ENCODE measurements around the gene FFAR4.
A peak's percentile ranks its signal among the peaks of the same experiment; 100 is the strongest.

The FFAR4 gene

DNA sequence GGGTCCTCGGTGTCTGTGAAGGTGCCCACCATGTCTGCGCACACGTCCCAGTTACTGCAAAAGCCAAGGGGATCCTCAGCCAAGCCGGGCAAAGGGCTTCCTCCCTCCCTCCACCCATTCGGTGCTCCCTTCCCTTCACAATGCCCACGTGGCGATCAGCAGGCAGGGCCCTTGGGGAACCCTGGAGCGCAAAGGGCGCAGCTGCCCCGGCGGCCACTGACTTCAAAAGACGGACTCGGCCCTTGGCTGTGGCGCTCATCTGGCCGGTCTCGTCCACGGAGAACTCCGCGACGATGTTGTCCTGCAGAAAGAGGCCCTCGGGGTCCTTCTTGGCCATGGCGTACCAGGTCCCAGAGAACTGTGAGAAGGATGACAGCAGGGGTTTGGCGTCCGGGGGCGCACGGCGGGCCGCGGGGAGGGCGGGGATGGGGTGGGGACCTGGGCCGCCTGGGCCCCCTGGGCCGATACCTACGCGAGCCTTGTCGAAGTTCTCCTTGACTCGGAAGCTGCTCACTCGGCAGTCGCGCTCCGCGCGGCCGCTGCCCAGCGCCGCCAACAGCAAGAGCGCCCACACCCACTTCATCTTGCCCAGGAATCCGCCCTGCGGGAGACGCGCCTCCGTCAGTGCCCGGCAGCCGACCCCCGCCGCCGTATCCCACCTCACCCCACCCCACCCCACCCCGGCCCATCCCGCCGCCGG, 34.1 kb downstream of the FFAR4 start:
- DNase-seq (ENCODE audit: low spot score) = no peak

DNA sequence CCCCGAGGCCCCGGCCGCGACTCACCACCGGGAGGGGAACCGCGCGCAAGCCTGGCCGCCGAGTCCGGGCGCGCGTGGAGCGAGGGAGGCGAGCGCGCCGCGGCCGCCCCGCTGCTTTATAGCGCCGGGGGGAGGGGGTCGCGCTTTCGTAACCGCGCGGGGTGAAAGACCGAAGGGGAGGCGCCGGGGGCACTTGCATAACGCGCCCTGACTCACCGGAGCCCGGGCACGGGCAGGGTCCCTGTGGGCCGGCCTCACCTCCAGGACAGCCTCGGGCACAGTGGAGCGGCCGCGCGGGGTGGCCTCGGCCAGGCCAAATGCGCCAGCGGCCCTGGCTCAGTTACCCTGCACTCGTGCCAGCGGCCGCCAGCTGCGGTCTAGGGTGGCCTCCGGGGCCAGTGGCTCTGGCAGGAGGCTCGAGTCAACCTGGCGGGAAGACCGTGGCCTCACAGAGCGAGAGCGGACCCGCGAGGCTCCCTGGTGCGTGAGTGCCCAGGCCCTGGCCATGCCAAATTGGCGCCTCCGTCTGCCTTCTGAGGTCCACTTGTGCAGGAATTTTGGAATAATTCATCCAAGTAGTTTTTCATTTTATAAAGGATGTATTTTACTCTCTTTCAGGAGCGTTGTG, 34.8 kb downstream of the FFAR4 start, which contains the start of gene RBP4:
Gene RBP4, minus strand, starts transcription at position 90 of the 628 bp plus-strand sequence. CDS start 207 bp downstream, outside the sequence.
- no peak for DNase-seq (ENCODE audit: low spot score)

DNA sequence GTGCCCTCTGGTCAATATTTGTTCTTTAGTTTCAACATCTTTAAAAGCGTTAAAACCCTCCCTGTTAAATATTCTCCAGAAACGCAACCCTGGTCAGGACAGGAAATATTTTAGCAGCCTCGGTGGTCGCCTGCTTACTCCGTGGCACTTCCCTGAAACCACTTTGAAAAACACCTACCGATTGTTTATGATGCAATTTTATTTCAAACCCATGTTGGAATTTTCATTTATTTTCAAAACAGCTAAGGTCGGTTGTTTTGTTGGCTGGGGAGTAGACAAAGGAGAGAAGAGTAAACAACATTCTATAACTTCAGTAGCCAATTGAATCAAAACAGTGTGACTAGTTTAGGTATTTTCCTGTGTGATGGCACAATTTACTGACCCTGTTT, 35.3 kb downstream of the FFAR4 start:
- no peak for DNase-seq (ENCODE audit: low spot score)

DNA sequence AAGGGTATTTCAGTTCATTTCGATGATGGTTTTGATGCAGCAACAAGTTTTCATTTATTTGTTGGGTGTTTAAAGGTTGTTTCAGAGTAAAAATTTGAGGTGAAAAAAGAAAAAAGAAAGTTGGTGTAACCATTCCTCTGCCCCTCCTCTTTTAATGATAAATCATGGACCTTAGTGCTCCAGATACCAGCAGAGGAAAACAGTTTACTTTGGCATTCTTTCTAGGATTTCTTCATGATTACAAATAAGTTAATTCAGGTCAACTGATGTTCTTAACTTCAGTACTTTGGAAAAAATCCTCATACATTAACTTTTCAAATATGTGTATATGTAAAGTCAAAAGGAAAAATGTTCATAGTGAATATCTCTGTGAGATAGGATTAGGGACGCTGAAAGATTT, 36.6 kb downstream of the FFAR4 start:
- no peak for DNase-seq (ENCODE audit: low spot score)

DNA sequence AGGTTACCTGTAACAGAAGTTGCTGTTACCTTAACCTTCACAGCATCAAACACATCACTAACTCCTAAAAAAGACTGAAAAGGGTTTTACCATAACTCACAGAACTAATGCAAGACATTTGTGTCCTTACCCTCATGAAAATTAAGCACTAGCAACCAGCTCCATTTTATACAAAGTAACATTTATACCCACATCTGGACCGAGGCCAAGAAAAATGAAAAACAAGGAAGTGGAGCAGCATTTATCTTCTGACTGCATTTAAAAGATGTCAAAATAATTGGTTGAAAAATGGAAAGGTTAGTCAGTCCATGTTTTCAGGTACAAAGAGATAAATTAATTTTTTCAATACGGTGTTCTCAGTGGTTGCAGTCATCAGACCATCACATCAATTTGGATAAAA, 37.7 kb downstream of the FFAR4 start:
- no peak for DNase-seq (ENCODE audit: low spot score)

DNA sequence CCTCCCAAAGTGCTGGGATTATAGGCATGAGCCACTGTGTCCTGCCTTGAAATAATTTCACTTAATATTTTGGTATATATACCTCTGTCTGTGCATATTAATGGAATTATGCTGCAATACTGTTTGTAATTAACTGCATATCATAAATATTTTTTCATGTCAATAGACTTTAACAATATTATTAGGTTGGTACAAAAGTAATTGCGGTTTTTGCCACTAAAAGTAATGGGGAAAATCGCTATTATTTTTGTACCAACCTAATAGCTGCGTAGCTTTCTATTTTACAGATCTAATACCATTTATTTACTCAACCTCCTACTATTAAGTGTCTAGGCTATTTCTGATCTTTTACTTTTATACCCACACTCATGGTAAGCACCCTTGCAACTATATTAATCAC, 42.0 kb downstream of the FFAR4 start:
- no peak for DNase-seq (ENCODE audit: low spot score)

DNA sequence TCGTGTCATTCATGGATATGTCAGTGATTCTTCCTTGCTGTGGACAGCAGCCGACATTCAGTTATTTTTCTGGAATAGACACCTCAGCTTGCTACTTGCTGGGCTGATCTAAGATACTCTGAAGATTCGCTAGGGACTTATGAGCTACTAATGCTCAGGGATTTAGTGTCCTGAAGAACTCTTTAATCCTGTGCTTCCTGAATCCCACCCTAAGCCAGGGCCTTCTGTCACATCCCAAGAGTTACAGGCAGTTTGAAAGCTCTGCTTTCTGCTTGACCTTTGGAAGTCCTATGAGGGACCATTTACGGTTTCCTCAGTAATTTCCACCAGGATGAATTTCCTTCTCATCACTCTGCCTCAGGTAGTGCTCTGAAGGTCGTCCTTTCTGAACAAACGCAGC, 45.8 kb downstream of the FFAR4 start, which contains the start of gene PDE6C:
Gene PDE6C, plus strand, starts transcription at position 227 of the 400 bp plus-strand sequence. CDS start 189 bp downstream, outside the sequence.
- no peak for DNase-seq (ENCODE audit: low spot score)

DNA sequence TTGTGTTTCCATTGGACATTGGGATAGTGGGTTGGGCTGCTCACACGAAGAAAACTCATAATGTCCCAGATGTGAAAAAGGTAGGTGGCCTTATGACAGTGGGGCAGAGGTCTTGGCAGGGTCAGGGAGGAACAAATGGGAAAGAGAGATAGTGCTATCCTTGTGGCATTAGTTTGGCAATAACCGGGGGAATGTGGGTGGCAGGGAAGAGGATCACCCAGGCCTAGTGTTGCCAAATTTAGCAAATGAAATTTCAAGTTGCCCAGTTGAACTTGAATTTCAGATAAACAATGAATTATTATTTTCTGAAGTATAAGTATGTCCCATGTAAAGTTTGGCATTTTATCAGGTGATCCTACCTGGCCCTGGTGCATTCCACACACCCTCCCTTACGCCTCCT, 46.7 kb downstream of the FFAR4 start:
- no peak for DNase-seq (ENCODE audit: low spot score)

DNA sequence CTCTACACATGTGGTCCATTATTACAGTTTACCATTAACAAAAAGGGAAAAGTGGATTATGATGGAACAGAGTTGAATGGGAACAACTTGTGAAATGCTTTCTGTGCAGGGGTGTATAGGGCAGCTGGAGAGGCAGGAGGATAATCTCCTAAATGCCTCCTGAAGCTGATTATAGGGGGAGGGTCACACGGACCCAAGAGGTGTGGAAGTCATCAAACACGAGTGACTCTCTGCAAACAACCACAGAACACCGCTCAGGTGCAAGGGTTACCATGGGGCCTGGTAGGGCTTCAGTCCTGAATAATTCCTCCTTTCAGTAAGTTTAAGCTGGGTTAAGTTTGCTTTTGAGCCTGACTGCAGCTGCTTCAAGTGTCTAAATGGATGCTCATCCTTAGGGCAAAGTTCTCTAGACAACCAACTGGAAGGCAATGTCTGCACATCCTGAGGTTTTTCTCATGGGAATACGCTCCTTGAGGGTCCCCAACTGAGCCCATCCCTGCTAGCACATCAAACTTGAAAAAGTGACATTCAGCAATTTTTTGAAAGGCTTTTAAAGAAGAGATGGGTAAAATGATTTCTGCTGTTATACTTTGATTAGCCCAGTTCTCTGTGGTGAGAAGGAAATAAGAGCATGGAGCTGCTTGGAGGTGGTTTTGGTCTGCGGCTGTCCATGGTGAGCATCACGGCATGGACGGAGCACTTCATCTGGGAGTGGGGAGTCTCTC, 47.8 kb downstream of the FFAR4 start:
- no peak for DNase-seq (ENCODE audit: low spot score)

DNA sequence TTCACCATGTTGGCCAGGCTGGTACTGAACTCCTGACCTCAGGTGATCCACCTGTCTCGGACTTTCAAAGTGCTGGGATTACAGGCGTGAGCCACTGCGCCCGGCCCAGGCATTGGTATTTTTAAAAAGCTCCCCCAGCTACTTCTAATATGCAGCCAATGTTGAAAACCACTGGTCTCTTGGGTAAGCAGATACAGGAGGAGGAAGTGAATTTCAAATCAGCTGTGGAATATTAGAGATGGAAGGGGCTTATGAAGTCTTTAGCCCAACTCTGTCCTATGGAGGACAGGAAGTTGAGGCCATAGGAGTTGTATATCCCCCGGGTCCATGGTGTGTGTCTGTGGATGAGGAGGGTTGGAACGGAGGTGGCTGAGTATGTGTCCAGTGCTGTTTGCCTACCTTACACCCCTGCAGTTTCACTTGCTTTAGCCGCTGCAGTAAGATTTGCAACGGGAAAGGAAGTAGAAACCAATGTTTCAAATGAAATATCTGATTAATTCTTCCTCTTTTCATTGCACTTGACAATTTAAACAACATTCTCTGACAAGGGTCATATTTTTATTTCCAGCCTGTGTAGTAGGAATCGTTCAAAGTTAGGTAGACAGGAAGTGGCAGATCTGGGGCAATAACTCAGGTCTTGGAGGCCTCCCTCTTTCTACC, 49.2 kb downstream of the FFAR4 start:
- no peak for DNase-seq (ENCODE audit: low spot score)

DNA sequence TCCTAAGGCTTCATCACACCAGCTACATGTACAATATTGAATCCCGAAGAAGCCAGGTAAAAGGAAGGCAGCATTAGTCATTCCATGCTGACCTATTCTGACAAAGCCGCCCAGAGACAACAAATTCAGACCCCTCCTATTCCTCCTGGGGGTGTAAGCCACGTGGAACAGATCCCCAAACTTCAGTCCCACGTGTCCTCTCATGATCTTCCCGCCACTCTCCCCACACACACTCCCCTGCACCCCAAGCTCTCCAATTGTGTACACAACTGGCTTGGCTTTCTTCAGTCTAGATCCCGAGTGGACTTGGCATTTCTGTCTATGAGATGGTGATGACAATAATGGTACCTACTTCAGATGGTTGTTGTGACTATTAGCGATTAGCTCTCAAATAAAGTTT, 54.5 kb downstream of the FFAR4 start:
- no peak for DNase-seq (ENCODE audit: low spot score)

DNA sequence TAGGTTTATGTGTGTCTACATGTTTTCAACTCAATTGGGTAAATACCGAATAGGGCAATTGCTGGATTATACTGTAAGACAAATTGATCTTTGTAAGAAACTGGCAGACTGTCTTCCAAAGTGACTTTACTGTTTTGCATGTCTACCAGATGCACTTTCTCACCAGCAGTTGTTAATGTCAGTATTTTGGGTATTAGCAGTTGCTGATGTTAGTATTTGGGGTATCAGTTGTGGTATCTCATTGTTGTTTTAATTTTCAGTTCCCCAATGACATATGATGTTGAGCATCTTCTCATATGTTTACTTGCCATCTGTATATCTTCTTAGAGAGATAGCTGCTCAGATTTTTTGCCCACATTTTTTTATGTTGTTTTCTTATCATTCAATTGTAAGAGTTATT, 56.5 kb downstream of the FFAR4 start:
- no peak for DNase-seq (ENCODE audit: low spot score)

DNA sequence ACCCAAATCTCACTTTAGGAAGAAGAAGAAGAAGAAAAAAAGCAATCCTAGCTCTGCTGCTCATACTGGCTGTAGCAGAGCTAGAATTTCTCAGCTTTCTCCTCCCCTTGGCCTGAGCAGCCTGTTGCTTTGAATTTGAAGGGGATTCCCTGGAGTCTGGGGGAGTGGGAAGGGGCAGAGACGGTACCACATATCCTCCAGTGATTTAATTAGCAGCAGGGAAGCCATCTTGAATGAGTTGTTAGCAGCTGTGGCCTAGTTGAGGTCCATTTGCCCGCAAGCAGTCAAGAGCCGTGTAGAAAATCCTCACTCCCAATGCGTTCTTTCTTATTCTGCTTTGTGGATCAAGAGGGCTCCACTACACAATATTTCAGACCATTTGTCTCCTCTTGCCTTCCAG, 62.4 kb downstream of the FFAR4 start:
- no peak for DNase-seq (ENCODE audit: low spot score)

DNA sequence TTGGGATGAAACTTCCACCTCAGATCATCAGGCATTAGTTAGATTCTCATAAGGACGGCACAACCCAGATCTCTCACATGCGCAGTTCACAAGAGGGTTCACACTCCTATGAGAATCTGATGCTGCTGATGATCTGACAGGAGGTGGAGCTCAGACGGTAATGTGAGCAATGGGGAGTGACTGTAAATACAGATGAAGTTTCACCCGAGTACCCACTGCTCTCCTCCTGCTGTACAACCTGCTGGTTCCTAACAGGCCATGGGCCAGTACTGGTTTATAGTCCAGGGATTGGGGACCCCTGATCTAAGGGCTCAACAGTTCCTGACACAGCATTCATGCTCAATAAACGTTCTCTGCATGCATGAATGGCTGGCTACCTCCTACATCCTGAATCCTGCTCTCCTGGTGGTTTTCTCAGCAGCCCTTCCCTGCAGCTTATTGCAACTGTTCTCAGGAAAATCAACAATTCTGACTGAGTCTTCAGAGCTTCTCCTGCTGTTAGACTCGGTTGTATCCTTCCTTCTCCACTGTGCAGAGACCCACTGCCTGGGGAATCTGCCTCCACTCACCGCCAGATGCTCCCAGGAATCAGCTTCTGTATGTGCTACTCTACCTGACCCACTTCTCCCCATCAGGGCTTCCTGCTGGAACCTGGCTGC, 63.3 kb downstream of the FFAR4 start:
- DNase-seq (ENCODE audit: low spot score) = no peak

DNA sequence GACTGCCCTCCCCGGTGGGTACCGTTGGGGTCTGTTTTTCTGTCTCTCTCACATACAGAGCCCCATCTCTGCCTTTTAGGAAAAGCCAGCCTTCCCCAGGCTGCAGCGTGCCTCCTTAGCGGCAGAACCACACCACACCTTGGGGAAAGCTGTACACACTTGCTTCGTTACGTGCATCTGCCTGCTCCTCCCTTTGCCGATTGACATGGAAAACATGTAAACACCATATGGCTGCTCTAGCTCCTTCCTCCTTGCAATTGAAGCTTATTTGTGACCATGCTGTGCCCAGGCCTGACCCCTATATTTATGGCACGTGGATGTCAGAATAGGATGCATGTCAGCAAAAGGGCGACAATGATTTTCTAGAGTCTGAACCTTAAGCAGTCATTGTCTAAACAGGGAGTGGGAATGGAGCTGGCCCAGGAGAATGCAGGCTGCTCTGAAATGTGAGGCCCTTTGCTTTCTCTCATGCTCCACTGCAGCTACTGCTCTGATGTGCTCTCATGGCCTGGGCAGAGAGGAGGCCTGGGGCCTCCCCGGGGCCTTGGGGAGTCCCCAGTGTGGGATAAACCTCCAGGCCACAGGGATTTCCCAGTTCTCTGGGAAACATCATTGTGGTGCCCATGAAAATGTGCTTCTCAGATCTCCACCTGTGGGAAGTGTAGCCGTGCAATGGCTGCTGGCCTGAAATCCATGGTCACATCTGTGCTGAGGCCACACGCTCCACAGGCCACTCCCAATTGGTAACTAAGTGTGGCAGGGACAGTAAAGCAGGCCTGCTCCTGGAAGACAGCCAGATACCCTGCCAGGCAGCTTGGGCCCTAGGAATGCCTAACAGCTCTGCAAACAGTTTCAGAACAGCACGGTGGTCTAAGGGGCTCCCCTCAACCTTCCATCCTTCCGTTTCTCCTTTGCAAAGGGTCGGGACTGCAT, 64.4 kb downstream of the FFAR4 start:
- peak; percentile 19 for DNase-seq (ENCODE audit: low spot score)
